ENCODE measurements around the gene CYSTM1.
A peak's percentile ranks its signal among the peaks of the same experiment; 100 is the strongest.

CYSTM1 gene

GRCh38 chr5:140208065-140208464, 33.1 kb downstream of the CYSTM1 start:
- no peak for DNase-seq (ENCODE audit: low read depth in 2 of 2)

GRCh38 chr5:140213370-140213983, 38.5 kb downstream of the CYSTM1 start:
- no peak for DNase-seq (ENCODE audit: low read depth in 2 of 2)

DNA sequence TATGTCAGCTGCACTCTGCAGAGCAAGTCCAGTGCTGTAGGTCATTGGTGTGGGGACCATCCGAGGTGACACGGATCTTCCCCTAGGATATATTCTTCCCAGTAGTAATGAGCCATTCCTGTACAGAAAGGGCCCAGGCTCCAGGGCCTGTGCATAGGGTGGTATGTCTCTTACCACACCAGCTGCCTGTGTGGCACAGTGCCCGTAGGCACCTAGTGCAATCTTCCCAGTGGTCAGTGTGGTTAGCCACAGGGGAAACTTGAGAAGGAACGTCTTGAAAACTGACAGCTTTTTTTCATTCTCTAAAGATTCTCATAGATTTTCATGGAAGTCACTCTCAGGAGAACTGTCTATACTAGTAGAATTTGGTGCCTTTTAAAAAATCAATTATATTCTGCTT, 39.8 kb downstream of the CYSTM1 start:
- no peak for DNase-seq (ENCODE audit: low read depth in 2 of 2)

DNA sequence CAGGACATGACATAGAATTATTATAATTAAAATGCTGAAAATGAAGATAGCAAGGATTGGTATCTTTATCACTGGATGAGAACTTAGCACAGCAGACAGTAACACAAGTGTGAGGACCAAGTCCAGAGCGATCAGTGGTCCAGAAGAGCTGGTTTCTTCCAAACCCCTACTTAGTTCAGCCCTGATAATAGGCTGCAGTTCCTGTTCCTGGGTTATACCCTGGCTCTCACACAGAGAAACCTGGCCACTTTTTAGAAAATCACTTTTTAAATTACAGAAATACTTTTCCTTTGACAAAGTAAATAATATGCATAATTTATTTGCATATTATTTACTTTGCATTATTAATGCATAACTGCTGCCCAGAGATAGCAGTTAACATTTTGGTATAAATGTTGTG, 40.3 kb downstream of the CYSTM1 start:
- DNase-seq (ENCODE audit: low read depth in 2 of 2) = no peak

GRCh38 chr5:140216478-140217074, 41.6 kb downstream of the CYSTM1 start:
- DNase-seq (ENCODE audit: low read depth in 2 of 2) = no peak

DNA sequence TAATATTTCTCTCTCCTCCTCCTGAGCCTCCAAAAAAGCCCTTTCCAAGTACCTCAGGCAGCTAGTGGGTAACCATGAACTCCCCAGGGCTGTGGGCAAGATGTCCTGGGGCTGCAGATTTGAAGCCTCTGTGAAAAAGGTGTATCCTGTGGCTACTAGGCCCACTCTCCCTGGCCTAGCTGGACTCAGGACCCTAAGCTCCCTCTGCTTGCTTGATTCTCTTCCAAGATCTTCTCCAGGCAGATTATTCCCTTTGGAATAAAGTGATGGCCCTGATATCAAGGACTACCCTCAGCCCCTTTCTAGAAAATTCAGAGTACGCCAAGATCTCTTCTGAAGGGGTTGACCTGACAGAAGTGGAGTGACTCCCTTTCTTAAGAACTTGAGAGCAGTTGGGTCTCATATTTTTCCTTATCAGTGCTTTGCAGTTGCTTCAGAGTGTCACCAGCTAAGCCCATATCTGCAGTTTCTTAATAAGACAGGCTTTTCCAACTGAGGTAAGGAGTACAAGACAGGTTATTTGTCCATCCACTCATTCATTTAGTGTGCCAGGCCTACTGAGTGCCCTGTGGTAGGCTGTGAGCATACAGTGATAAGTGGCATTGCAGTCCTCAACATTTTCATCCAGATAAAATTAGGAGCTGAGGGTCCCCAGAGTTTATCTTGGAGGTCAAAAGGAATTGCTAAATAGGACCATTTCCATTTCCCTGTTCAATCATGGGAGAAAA, 42.5 kb downstream of the CYSTM1 start:
- DNase-seq (ENCODE audit: low read depth in 2 of 2) = no peak

DNA sequence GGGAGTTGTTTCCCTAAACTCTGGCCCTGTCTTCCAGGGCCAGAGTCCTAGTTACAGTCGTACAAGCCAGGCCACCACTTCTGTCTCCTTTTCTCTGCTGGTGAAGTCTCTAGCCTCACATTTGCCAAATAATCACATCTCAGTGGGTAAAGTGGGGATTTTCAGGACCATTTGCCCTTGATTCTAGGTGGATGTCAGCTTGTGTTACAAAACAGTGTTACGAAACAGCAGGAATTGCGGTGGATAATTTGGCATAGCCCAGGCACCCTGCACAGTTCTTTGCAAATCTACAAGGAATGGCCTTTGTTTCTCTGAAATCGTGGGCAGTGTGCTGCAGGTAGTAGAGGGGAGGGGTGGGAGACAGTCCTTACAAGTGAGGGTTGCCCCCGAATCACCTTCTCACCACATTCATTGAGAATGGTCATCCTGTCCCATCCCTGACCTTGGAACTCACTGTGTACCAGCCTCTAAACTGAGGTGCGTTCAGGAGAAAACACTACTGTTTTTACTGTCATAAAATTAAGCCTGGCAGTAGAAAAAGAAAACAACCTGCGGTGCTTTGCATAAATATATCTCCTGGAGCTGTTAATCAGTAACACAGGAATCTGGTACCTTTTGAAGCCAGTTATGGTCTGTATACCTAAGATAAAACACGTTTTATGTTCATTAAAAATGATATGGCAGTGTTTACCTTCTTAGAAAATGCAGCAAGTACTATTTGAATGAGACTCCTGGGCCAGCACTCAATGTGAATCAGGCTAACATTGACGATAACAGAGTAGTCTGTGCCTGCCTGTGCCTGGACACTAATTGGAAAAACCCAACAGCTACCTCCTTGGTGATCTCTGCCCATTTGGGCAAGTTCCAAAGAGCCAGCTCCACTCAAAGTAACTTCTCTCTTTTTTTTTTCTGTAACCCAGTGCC, 44.3 kb downstream of the CYSTM1 start:
- no peak for DNase-seq (ENCODE audit: low read depth in 2 of 2)

- peak in 1 of 2 donors; percentile 7 for DNase-seq (ENCODE audit: low read depth in 2 of 2)
Observed at GRCh38 chr5:140220032-140220697, 45.2 kb downstream of the CYSTM1 start.

DNA sequence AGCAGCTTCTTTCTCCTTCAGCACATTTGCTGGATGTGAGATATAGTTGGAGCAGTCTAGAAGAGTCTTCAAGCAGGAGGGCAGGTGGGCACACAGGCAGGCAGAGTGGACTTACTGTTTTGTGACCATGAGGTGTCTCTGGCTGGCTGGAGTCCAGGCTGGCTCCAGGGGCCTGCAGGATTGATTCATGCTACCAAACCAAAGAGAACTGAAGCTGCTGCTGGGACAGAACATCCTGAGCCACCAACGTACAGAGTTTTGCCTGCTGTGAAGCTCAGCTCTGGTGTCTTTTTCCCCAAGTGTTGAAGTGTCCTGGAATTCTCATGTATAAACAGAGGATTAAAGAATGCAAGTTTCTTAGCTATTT, 45.7 kb downstream of the CYSTM1 start:
- no peak for DNase-seq (ENCODE audit: low read depth in 2 of 2)

GRCh38 chr5:140221697-140222223, 46.8 kb downstream of the CYSTM1 start:
- DNase-seq (ENCODE audit: low read depth in 2 of 2) = no peak

- no peak for DNase-seq (ENCODE audit: low read depth in 2 of 2)
Observed at GRCh38 chr5:140222416-140222815, 47.4 kb downstream of the CYSTM1 start.

DNA sequence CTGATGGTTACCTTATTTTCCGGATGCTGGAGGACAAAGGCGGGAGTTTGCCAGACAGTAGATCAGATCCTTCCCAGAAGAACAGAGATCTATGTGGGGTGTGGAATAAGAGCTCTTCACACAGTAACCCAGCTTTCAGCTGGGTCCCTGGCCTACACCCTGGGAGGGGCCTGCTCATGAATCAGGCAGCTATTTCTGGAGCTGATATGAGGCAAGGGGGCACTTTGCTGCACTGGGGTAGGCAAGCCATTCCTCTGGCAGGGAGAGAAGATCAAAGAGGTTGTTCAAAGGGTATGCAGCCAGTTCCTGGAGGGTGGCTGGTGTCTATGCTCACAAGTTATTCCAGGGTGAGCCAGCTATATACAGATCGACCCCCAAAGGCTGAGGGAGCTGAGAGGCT, 48.6 kb downstream of the CYSTM1 start:
- DNase-seq (ENCODE audit: low read depth in 2 of 2) = no peak

DNA sequence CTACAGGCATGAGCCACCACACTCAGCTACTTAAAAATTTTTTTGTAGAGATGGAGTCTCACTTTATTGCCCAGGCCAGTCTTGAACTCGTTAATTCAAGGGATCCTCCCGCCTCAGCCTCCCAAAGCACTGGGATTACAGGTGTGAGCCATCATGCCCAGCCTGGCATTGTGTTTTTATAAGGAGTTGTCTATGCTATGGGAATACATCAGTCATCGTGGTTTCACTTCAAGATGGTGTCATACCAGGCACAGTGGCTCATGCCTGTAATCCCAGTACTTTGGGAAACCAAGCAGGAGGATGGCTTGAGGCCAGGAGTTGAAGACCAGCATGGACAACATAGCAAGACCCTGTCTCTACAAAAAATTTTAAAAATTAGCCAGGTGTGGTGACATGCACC, 49.7 kb downstream of the CYSTM1 start:
- no peak for DNase-seq (ENCODE audit: low read depth in 2 of 2)

GRCh38 chr5:140225396-140225795, 50.4 kb downstream of the CYSTM1 start:
- DNase-seq (ENCODE audit: low read depth in 2 of 2) = no peak

DNA sequence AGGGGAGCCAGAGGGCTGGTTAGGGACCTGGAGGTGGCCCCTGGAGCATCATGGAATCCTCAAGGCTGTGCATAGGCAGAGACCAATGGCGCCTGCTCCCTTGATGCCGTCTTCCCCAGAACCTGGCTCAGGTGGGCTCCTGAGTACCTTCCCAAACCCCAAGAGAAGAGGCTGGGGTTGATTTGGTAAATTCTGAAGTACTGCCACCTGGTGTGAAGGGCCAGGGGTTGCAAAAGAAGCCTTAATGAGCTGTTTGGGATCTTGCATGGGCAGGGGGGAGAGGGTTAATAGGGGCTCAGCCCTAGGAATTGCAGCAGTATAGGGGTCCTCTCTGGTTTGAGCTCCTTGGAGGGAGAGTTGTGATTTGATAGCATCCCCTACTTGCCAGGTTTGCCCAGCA, 52.1 kb downstream of the CYSTM1 start:
- DNase-seq (ENCODE audit: low read depth in 2 of 2) = no peak

DNA sequence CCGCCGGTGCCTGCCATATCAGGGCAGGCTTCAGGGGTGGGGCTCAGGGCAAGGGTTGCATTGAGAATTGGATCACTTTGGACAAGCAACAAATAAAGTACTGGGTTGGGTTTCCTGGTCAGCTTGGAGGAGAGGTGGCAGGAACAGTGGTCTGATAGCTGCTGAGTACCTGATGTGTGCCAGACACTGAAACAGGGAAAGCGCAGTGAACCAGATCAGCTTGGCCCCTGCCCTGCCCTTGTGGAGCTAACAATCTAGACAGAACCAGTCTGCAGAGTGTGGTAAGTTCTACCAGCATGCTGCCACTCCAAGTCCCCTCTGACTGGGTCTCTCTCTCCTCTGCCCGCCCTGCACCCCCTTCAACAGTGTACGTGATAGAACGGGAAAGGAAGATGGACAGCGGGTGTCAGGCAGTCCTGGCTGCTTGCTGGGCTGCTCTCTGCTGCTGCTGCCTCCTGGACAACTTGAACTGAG, 53.4 kb downstream of the CYSTM1 start:
- DNase-seq (ENCODE audit: low read depth in 2 of 2) = no peak

- DNase-seq (ENCODE audit: low read depth in 2 of 2) = no peak
Observed at GRCh38 chr5:140230373-140230772, 55.4 kb downstream of the CYSTM1 start.

DNA sequence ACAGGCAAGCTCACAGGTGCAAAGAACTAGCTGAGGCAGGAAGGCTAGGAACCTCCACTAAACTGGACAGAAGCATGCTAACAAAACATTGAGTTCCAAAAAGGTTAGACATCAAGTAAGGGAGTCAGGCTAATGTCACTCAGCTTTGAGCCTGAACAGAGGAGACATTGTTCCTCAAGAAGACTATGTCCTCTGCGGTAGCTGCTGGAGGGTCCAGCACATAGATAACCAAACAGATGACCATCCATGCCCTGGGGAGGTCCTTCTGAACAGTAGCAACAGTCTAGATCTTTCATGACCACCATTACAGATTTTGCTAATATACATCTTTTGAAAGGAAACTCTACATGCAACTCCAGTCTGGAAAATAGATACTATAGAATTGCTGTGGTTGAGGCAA, 57.7 kb downstream of the CYSTM1 start:
- no peak for DNase-seq (ENCODE audit: low read depth in 2 of 2)

- no peak for DNase-seq (ENCODE audit: low read depth in 2 of 2)
Observed at GRCh38 chr5:140234377-140234989, 59.5 kb downstream of the CYSTM1 start.

GRCh38 chr5:140235791-140236551, 61.0 kb downstream of the CYSTM1 start:
- no peak for DNase-seq (ENCODE audit: low read depth in 2 of 2)
